ENCODE measurements around the gene CARD10.

DNA sequence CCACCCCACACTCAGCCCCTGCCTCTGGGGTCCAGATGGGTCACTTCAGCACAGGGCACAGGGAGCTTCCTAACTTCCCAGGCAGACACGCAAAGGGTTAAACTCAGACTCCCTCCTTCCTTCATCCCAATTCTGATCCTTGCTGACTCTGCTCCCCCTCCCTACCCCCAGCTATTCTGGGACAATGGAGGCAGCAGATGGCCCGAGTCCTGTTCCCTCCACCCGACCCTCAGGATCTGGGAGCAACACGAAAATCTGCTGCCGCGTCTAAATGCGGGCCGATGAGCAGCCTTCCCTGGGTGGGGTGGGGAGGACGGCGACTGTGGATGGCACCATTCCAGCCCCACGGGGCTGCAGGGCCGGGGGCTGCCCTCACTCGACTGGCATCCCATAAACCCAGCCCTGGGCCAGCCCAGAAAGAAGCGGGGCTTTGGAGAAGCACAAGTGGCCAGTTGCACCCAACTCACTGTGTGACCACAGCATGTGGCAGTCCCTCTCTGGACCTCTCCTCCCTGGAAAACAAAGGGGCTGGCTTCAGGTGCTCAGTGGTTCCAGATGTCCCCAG, 51.7 kb downstream of the CARD10 start:
- TF ChIP-seq HNF4A (conservative IDR thresholded peaks at IDR 0.05), result no peak
- TF ChIP-seq, protein P1, sequence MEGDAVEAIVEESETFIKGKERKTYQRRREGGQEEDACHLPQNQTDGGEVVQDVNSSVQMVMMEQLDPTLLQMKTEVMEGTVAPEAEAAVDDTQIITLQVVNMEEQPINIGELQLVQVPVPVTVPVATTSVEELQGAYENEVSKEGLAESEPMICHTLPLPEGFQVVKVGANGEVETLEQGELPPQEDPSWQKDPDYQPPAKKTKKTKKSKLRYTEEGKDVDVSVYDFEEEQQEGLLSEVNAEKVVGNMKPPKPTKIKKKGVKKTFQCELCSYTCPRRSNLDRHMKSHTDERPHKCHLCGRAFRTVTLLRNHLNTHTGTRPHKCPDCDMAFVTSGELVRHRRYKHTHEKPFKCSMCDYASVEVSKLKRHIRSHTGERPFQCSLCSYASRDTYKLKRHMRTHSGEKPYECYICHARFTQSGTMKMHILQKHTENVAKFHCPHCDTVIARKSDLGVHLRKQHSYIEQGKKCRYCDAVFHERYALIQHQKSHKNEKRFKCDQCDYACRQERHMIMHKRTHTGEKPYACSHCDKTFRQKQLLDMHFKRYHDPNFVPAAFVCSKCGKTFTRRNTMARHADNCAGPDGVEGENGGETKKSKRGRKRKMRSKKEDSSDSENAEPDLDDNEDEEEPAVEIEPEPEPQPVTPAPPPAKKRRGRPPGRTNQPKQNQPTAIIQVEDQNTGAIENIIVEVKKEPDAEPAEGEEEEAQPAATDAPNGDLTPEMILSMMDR (IDR thresholded peaks at IDR 0.05; ENCODE audit: low read depth, low read length, missing input control), result no peak
- TF ChIP-seq YY1 (IDR thresholded peaks at IDR 0.05), result no peak
- no peak for TF ChIP-seq GABPA (IDR thresholded peaks at IDR 0.05 in 1 of 2, conservative IDR thresholded peaks at IDR 0.05 in 1 of 2)
- TF ChIP-seq, protein P2, sequence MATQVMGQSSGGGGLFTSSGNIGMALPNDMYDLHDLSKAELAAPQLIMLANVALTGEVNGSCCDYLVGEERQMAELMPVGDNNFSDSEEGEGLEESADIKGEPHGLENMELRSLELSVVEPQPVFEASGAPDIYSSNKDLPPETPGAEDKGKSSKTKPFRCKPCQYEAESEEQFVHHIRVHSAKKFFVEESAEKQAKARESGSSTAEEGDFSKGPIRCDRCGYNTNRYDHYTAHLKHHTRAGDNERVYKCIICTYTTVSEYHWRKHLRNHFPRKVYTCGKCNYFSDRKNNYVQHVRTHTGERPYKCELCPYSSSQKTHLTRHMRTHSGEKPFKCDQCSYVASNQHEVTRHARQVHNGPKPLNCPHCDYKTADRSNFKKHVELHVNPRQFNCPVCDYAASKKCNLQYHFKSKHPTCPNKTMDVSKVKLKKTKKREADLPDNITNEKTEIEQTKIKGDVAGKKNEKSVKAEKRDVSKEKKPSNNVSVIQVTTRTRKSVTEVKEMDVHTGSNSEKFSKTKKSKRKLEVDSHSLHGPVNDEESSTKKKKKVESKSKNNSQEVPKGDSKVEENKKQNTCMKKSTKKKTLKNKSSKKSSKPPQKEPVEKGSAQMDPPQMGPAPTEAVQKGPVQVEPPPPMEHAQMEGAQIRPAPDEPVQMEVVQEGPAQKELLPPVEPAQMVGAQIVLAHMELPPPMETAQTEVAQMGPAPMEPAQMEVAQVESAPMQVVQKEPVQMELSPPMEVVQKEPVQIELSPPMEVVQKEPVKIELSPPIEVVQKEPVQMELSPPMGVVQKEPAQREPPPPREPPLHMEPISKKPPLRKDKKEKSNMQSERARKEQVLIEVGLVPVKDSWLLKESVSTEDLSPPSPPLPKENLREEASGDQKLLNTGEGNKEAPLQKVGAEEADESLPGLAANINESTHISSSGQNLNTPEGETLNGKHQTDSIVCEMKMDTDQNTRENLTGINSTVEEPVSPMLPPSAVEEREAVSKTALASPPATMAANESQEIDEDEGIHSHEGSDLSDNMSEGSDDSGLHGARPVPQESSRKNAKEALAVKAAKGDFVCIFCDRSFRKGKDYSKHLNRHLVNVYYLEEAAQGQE (IDR thresholded peaks at IDR 0.05), result no peak
- TF ChIP-seq HNF4G (IDR thresholded peaks at IDR 0.05), result no peak
- no peak for TF ChIP-seq ZBTB33 (IDR thresholded peaks at IDR 0.05)
- TF ChIP-seq FOXA1 (IDR thresholded peaks at IDR 0.05), result no peak
- TF ChIP-seq RAD21 (IDR thresholded peaks at IDR 0.05), result no peak
- no peak for TF ChIP-seq MAX (IDR thresholded peaks at IDR 0.05)

Data from liver (tissue), 3 donors.